Loucy (cell line): ENCODE data around the gene PAX3.

Source experiments
- H2AFZ ChIP-seq: fragments of 200-600 bp; sonication (generic); 2 replicates; pipeline ENCODE4 v1.6.0; 2016; ENCODE audit warnings: antibody characterized with exemption, mild to moderate bottlenecking, low read length, moderate library complexity
- H3F3A ChIP-seq: fragments of 200-600 bp; 2 replicates; pipeline ENCODE4 v1.6.0; 2016; ENCODE audit warnings: antibody characterized with exemption, low read depth, mild to moderate bottlenecking
- H3K27me3 ChIP-seq: fragments of 200-600 bp; sonication (generic); 2 replicates; pipeline ENCODE4 v1.6.1; 2014; ENCODE audit warnings: low read length, mild to moderate bottlenecking; ENCODE audit not compliant: insufficient read depth, poor library complexity, severe bottlenecking
- H3K36me3 ChIP-seq: fragments of 200-600 bp; sonication (generic); 2 replicates; pipeline ENCODE4 v1.6.1; 2016; ENCODE audit warnings: low read length; ENCODE audit not compliant: insufficient read depth
- H3K4me1 ChIP-seq: fragments of 200-600 bp; sonication (generic); 2 replicates; pipeline ENCODE4 v1.5.1; 2014; ENCODE audit warnings: low read length, mild to moderate bottlenecking; ENCODE audit not compliant: insufficient read depth, poor library complexity, severe bottlenecking
- H3K4me2 ChIP-seq: fragments of 200-600 bp; sonication (generic); 2 replicates; pipeline ENCODE4 v1.6.0; 2014; ENCODE audit warnings: antibody characterized with exemption, low read length, low read depth, mild to moderate bottlenecking; ENCODE audit not compliant: poor library complexity, severe bottlenecking
- H3K4me3 ChIP-seq: fragments of 200-600 bp; sonication (generic); 2 replicates; pipeline ENCODE4 v1.5.1; 2014; ENCODE audit warnings: low read length, mild to moderate bottlenecking, mixed read lengths; ENCODE audit not compliant: poor library complexity, severe bottlenecking
- H3K79me2 ChIP-seq: fragments of 200-600 bp; sonication (generic); 2 replicates; pipeline ENCODE4 v1.6.1; 2014; ENCODE audit warnings: low read length; ENCODE audit not compliant: insufficient read depth
- H3K9ac ChIP-seq: fragments of 200-600 bp; sonication (generic); 2 replicates; pipeline ENCODE4 v1.6.0; 2014; ENCODE audit warnings: mild to moderate bottlenecking, low read depth, low read length, moderate library complexity; ENCODE audit not compliant: poor library complexity, severe bottlenecking
- H3K9me2 ChIP-seq: fragments of 200-600 bp; sonication (generic); replicated peaks from 2 replicates; pipeline ENCODE4 v1.6.1; 2016; ENCODE audit warnings: low read depth, low read length, mixed read lengths
- H3K9me3 ChIP-seq: fragments of 200-600 bp; sonication (generic); 2 replicates; pipeline ENCODE4 v1.6.1; 2014; ENCODE audit warnings: mild to moderate bottlenecking, antibody characterized with exemption, low read length, low read depth; ENCODE audit not compliant: insufficient read depth
- H4K20me1 ChIP-seq: fragments of 200-600 bp; sonication (generic); 2 replicates; pipeline ENCODE4 v1.6.0; 2014; ENCODE audit warnings: antibody characterized with exemption, low read length, mild to moderate bottlenecking; ENCODE audit not compliant: insufficient read depth, poor library complexity, severe bottlenecking
- CTCF ChIP-seq: fragments of 200-600 bp; sonication (generic); conservative IDR thresholded peaks from 2 replicates; pipeline ENCODE4 v1.5.1; 2014; ENCODE audit warnings: mild to moderate bottlenecking, antibody characterized with exemption, low read length
- EZH2phosphoT487 ChIP-seq: fragments of 200-600 bp; IDR thresholded peaks from 2 replicates; pipeline ENCODE4 v1.6.1; 2018; ENCODE audit warnings: antibody characterized with exemption, mild to moderate bottlenecking, moderate library complexity, borderline replicate concordance

PAX3 gene

GRCh38 chr2:222264791-222265320 lies 33.9 kb downstream of the PAX3 start:
- H3K9me3 ChIP-seq, result no peaks in the 10 kb centered on the region
- no peak overlapping the region for H3K4me3 ChIP-seq
- no peaks in the 10 kb centered on the region for H3K9me2 ChIP-seq
- no peak for TF ChIP-seq CTCF
- TF ChIP-seq EZH2phosphoT487, result no peak
- no peak overlapping the region for H3K4me2 ChIP-seq
- no peaks in the 10 kb centered on the region for H3K27me3 ChIP-seq
- H3K36me3 ChIP-seq, result no peaks in the 10 kb centered on the region
- no peaks in the 10 kb centered on the region for H4K20me1 ChIP-seq
- no peaks in the 10 kb centered on the region for H3K4me1 ChIP-seq
- H3K79me2 ChIP-seq, result no peaks in the 10 kb centered on the region
- no peaks in the 10 kb centered on the region for H3F3A ChIP-seq
- no peak overlapping the region for H3K9ac ChIP-seq
- H2AFZ ChIP-seq, result no peak overlapping the region

- Histone ChIP-seq H3K9me3 (no peaks in the 10 kb centered on the region), H3K4me3 (no peak overlapping the region), H3F3A (no peaks in the 10 kb centered on the region), H3K9ac (no peak overlapping the region), H3K4me2 (no peak overlapping the region), H3K9me2 (no peaks in the 10 kb centered on the region), H3K27me3 (no peaks in the 10 kb centered on the region), H3K4me1 (no peaks in the 10 kb centered on the region), H3K79me2 (no peaks in the 10 kb centered on the region), H4K20me1 (no peaks in the 10 kb centered on the region), H2AFZ (no peak overlapping the region), H3K36me3 (no peaks in the 10 kb centered on the region)
- TF ChIP-seq CTCF, result no peak
- no peak for TF ChIP-seq EZH2phosphoT487
Observed at GRCh38 chr2:222261504-222261903, 37.3 kb downstream of the PAX3 start.

- no peaks in the 10 kb centered on the region for H3F3A ChIP-seq
- no peaks in the 10 kb centered on the region for H4K20me1 ChIP-seq
- H3K27me3 ChIP-seq, result no peaks in the 10 kb centered on the region
- H3K4me1 ChIP-seq, result no peaks in the 10 kb centered on the region
- H2AFZ ChIP-seq, result no peak overlapping the region
- no peaks in the 10 kb centered on the region for H3K9me2 ChIP-seq
- H3K9me3 ChIP-seq, result no peaks in the 10 kb centered on the region
- H3K4me3 ChIP-seq, result no peak overlapping the region
- no peak overlapping the region for H3K9ac ChIP-seq
- TF ChIP-seq CTCF (no peak), EZH2phosphoT487 (no peak)
- no peaks in the 10 kb centered on the region for H3K79me2 ChIP-seq
- no peak overlapping the region for H3K4me2 ChIP-seq
- H3K36me3 ChIP-seq, result no peaks in the 10 kb centered on the region
Observed at GRCh38 chr2:222257645-222258044, 41.2 kb downstream of the PAX3 start.
